ENCODE results near the gene TM9SF4. TPM values are rescaled to one million over a fixed set of nuclear protein-coding genes. Genes with fewer than 3 reads are reported as not detected.

Gene TM9SF4
- total RNA-seq, 1 donor from 2014 or later: 76.8 TPM

- Mint-ChIP-seq H3K27me3 (ENCODE audit: low read depth) (no peaks in the 10 kb centered on the region), H3K27ac (ENCODE audit: unreplicated experiment) (no peak overlapping the region), H3K36me3 (ENCODE audit: low read depth) (no peaks in the 10 kb centered on the region), H3K4me3 (no peak overlapping the region), H3K9me3 (peaks cover 2% of the 10 kb centered on the region), H3K4me1 (peaks cover 29% of the 10 kb centered on the region)
- TF ChIP-seq CTCF (conservative IDR thresholded peaks at IDR 0.05): no peak
- no peak for DNase-seq (ENCODE audit: low read depth, low spot score)
These were observed 75.6 kb downstream of the TM9SF4 start for GRCh38 chr20:32184961-32185603.

GRCh38 chr20:32186506-32186905 is 77.0 kb downstream of the TM9SF4 start:
- Mint-ChIP-seq H3K27me3 (ENCODE audit: low read depth) (no peaks in the 10 kb centered on the region), H3K27ac (ENCODE audit: unreplicated experiment) (peak overlapping the region; percentile 44), H3K4me3 (peak overlapping the region; percentile 64), H3K9me3 (peaks cover 2% of the 10 kb centered on the region), H3K36me3 (ENCODE audit: low read depth) (no peaks in the 10 kb centered on the region), H3K4me1 (peaks cover 36% of the 10 kb centered on the region)
- no peak for TF ChIP-seq CTCF (conservative IDR thresholded peaks at IDR 0.05)
- no peak for DNase-seq (ENCODE audit: low read depth, low spot score)

GRCh38 chr20:32188376-32189122 is 79.0 kb downstream of the TM9SF4 start:
- no peak overlapping the region for H3K27ac Mint-ChIP-seq (ENCODE audit: unreplicated experiment)
- H3K4me3 Mint-ChIP-seq: peak overlapping the region; percentile 88
- TF ChIP-seq CTCF (conservative IDR thresholded peaks at IDR 0.05): no peak
- peaks cover 36% of the 10 kb centered on the region for H3K4me1 Mint-ChIP-seq
- peaks cover 2% of the 10 kb centered on the region for H3K9me3 Mint-ChIP-seq
- DNase-seq (ENCODE audit: low read depth, low spot score): no peak
- H3K36me3 Mint-ChIP-seq (ENCODE audit: low read depth): no peaks in the 10 kb centered on the region
- H3K27me3 Mint-ChIP-seq (ENCODE audit: low read depth): no peaks in the 10 kb centered on the region

- H3K4me3 Mint-ChIP-seq: peak overlapping the region; percentile 88
- H3K9me3 Mint-ChIP-seq: no peaks in the 10 kb centered on the region
These were observed 79.6 kb downstream of the TM9SF4 start for GRCh38 chr20:32189123-32189410.

More at GRCh38 chr20:32189123-32189410, 79.6 kb downstream of the TM9SF4 start:
- TF ChIP-seq CTCF (conservative IDR thresholded peaks at IDR 0.05): no peak
- Mint-ChIP-seq H3K4me1 (peaks cover 36% of the 10 kb centered on the region), H3K36me3 (ENCODE audit: low read depth) (no peaks in the 10 kb centered on the region), H3K27ac (ENCODE audit: unreplicated experiment) (no peak overlapping the region), H3K27me3 (ENCODE audit: low read depth) (no peaks in the 10 kb centered on the region)
- no peak for DNase-seq (ENCODE audit: low read depth, low spot score)
